CD14-positive monocyte (primary cell): ENCODE data around the gene NFE2L3. TPM values are rescaled to one million over a fixed set of nuclear protein-coding genes. Genes with fewer than 3 reads are reported as not detected.

Experiments used
- DNase-seq, 3 donors: peaks; one replicate each; pipeline ENCODE4 v3.0.0-alpha.2; 2011 to 2022
- H2AFZ ChIP-seq: 2 replicates; pipeline ENCODE4 v1.6.0; 2012; ENCODE audit warnings: mild to moderate bottlenecking, low read depth, low read length, inconsistent platforms; ENCODE audit not compliant: insufficient read depth, poor library complexity, severe bottlenecking
- H3K27ac ChIP-seq, 2 donors: 1 replicate in 1 of 2; 2 replicates in 1 of 2; pipeline ENCODE4 v1.5.1; 2012 to 2013; ENCODE audit warnings: low read length in 2 of 2, control low read depth in 1 of 2, inconsistent platforms in 1 of 2, low read depth in 1 of 2, mild to moderate bottlenecking in 1 of 2
- H3K27me3 ChIP-seq, 2 donors: one replicate each; pipeline versions ENCODE4 v1.6.0 to v1.6.1; 2011 to 2013; ENCODE audit warnings: low read length in 2 of 2; ENCODE audit not compliant: control insufficient read depth in 2 of 2, insufficient read depth in 2 of 2
- H3K36me3 ChIP-seq, 2 donors: replicated peaks in 1 of 2; 1 replicate in 1 of 2; 2 replicates in 1 of 2; pipeline versions ENCODE4 v1.5.1 to v1.6.1; 2012 to 2013; ENCODE audit warnings: low read length in 2 of 2, control low read depth in 1 of 2, inconsistent platforms in 1 of 2, mild to moderate bottlenecking in 1 of 2; ENCODE audit not compliant: insufficient read depth in 2 of 2, control insufficient read depth in 1 of 2
- H3K4me1 ChIP-seq, 2 donors: 1 replicate in 1 of 2; 2 replicates in 1 of 2; pipeline versions ENCODE4 v1.5.1 to v1.6.1; 2012 to 2013; ENCODE audit warnings: low read length in 2 of 2, control low read depth in 1 of 2, inconsistent platforms in 1 of 2, mild to moderate bottlenecking in 1 of 2, moderate library complexity in 1 of 2; ENCODE audit not compliant: insufficient read depth in 2 of 2, control insufficient read depth in 1 of 2
- H3K4me2 ChIP-seq: replicated peaks from 2 replicates; pipeline ENCODE3; 2012; ENCODE audit warnings: low read length, moderate library complexity, mild to moderate bottlenecking; ENCODE audit not compliant: poor library complexity, severe bottlenecking; ENCODE audit errors: extremely low read depth
- H3K4me3 ChIP-seq, 3 experiments: fragments of 200-600 bp in 1 of 3; sonication (generic) in 1 of 3; replicated peaks in 1 of 3; 1 replicate in 2 of 3; 2 replicates in 1 of 3; pipeline ENCODE4 v1.5.1; 2011 to 2013; ENCODE audit warnings: low read length in 3 of 3, mild to moderate bottlenecking in 3 of 3, control low read depth in 2 of 3, low read depth in 2 of 3, inconsistent platforms in 1 of 3, moderate library complexity in 1 of 3
- H3K79me2 ChIP-seq: 2 replicates; pipeline ENCODE4 v1.6.0; 2012; ENCODE audit warnings: mild to moderate bottlenecking, control low read depth, inconsistent platforms, low read length, moderate library complexity; ENCODE audit not compliant: insufficient read depth
- H3K9ac ChIP-seq: 2 replicates; pipeline ENCODE4 v1.6.0; 2017; ENCODE audit warnings: low read length, mild to moderate bottlenecking; ENCODE audit not compliant: insufficient read depth, poor library complexity, severe bottlenecking
- H3K9me3 ChIP-seq, 2 donors: replicated peaks in 1 of 2; 1 replicate in 1 of 2; 2 replicates in 1 of 2; pipeline versions ENCODE4 v1.5.1 to v1.6.1; 2012 to 2013; ENCODE audit warnings: low read length in 2 of 2, control low read depth in 1 of 2; ENCODE audit not compliant: control insufficient read depth in 1 of 2, insufficient read depth in 1 of 2
- H4K20me1 ChIP-seq: 2 replicates; pipeline ENCODE4 v1.6.0; 2012; ENCODE audit warnings: mild to moderate bottlenecking, low read length, control low read depth, moderate library complexity; ENCODE audit not compliant: insufficient read depth
- H3K27ac Mint-ChIP-seq, 7 donors: one replicate each; pipeline ENCODE4 v1.8.0; 2020; ENCODE audit warnings: mild to moderate bottlenecking in 7 of 7, mixed read lengths in 7 of 7, moderate library complexity in 6 of 7, inconsistent platforms in 2 of 7
- H3K27me3 Mint-ChIP-seq, 3 donors: one replicate each; pipeline ENCODE4 v1.8.0; 2021 to 2022; ENCODE audit warnings: low read depth in 3 of 3, mild to moderate bottlenecking in 3 of 3, mixed read lengths in 3 of 3, moderate library complexity in 3 of 3, inconsistent platforms in 1 of 3
- H3K36me3 Mint-ChIP-seq, 2 donors: one replicate each; pipeline ENCODE4 v1.8.0; 2020; ENCODE audit warnings: mixed read lengths in 2 of 2, inconsistent platforms in 1 of 2, mild to moderate bottlenecking in 1 of 2
- H3K4me1 Mint-ChIP-seq: one replicate; pipeline ENCODE4 v1.8.0; 2020; ENCODE audit warnings: mild to moderate bottlenecking, mixed read lengths
- H3K4me3 Mint-ChIP-seq, 2 donors: one replicate each; pipeline ENCODE4 v1.8.0; 2020; ENCODE audit warnings: mild to moderate bottlenecking in 2 of 2, mixed read lengths in 2 of 2, moderate library complexity in 1 of 2
- H3K9me3 Mint-ChIP-seq, 7 donors: one replicate each; pipeline ENCODE4 v1.8.0; 2020 to 2022; ENCODE audit warnings: mixed read lengths in 7 of 7, mild to moderate bottlenecking in 6 of 7, moderate library complexity in 6 of 7, inconsistent platforms in 2 of 7
- WGBS: methylation state at CpG from one replicate; pipeline ENCODE4 v1.1.5; 2013; ENCODE audit warnings: missing lambda C conversion rate; ENCODE audit not compliant: insufficient coverage; 5-methylcytosine and 5-hydroxymethylcytosine counted together
- intact Hi-C, 2 donors: fragments of 100-400 bp; cut with micrococcal nuclease; formaldehyde crosslinking; loops; one replicate each; pipeline versions ENCODE4 v1.15.0 to v1.15.1; 2023
- polyA plus RNA-seq, 3 donors: library from polyadenylated mRNA; depleted of rRNA in 1 of 3; unstranded in 2 of 3; stranded (reverse) in 1 of 3; fragments of 300-500 nt in 2 of 3; fragments of >200 nt in 1 of 3; fragmentation: Illumina TruSeq in 2 of 3; gene quantifications; 1 replicate in 2 of 3; 2 replicates in 1 of 3; pipeline ENCODE4 v1.2.3, GENCODE V29; 2012 to 2021
- TF ChIP-seq, protein P1 (sequence below): fragments of 200-600 bp; IDR thresholded peaks from one replicate; pipeline ENCODE4 v1.8.0; 2022; ENCODE audit warnings: antibody characterized with exemption, mild to moderate bottlenecking

The NFE2L3 gene
- polyA plus RNA-seq, 3 donors = 4.4 to 17.2 (median 10.6) TPM

DNA sequence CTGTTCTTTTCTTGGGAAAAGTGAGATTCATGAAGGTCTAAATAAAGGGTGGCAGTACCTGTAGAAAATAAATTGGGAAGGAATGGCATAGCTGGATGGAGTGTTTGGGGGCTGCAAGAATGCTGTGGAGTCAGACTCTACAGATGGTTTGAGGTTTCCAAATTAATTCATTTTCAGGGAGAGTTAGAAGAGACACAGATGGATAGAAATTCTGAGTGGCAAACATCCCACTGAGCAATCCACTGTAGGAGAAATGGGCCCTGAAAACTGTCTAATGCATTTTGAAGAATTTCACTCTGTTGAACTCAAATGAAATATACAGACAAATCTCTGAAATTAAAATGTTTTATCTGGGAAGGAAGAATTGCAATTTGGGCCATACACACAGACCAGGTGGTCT is 16.9 kb upstream of the NFE2L3 start:
- Histone ChIP-seq H3K9ac (no peak overlapping the region), H2AFZ (no peak overlapping the region), H3K27ac (no peak overlapping the region), H3K4me3 (no peak overlapping the region), H3K4me1 (peaks cover 10 to 12% of the 10 kb centered on the region in 2 donors), H4K20me1 (no peaks in the 10 kb centered on the region), H3K4me2 (no peak overlapping the region), H3K27me3 (no peaks in the 10 kb centered on the region), H3K79me2 (no peaks in the 10 kb centered on the region), H3K9me3 (peaks cover 0 to 3% of the 10 kb centered on the region in 2 donors), H3K36me3 (no peaks in the 10 kb centered on the region)
- Mint-ChIP-seq H3K4me1 (peaks cover 10% of the 10 kb centered on the region), H3K9me3 (peaks cover 0 to 13% (median 9%) of the 10 kb centered on the region in 7 donors), H3K27me3 (peaks cover 0 to 9% (median 8%) of the 10 kb centered on the region in 3 donors), H3K27ac (no peak overlapping the region), H3K36me3 (peaks cover 0 to 4% of the 10 kb centered on the region in 2 donors), H3K4me3 (no peak overlapping the region)
- intact Hi-C loops = no loop called here
- no peak for DNase-seq
- TF ChIP-seq, protein P1, sequence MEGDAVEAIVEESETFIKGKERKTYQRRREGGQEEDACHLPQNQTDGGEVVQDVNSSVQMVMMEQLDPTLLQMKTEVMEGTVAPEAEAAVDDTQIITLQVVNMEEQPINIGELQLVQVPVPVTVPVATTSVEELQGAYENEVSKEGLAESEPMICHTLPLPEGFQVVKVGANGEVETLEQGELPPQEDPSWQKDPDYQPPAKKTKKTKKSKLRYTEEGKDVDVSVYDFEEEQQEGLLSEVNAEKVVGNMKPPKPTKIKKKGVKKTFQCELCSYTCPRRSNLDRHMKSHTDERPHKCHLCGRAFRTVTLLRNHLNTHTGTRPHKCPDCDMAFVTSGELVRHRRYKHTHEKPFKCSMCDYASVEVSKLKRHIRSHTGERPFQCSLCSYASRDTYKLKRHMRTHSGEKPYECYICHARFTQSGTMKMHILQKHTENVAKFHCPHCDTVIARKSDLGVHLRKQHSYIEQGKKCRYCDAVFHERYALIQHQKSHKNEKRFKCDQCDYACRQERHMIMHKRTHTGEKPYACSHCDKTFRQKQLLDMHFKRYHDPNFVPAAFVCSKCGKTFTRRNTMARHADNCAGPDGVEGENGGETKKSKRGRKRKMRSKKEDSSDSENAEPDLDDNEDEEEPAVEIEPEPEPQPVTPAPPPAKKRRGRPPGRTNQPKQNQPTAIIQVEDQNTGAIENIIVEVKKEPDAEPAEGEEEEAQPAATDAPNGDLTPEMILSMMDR = no peak

DNA sequence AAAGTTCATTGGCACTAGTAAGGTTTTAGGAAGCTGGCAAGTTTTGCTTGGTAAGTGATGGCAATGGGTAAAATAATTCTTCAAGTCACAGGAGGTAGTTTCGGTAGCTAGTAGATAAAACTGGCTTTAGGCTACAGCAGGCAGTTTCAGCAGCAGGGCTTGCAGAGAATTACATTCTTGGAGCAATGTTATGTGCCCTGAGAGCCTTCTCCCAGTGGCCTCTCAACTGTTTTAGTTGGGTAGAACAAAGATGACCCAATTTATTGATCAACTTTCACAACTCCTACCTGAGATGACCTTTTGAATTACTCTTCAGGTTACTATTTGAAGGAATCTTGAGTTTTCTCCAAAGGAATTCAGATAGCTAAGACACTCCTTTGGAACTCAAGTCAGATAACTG is 16.4 kb upstream of the NFE2L3 start:
- H3K4me2 ChIP-seq = no peak overlapping the region
- peaks cover 15 to 16% of the 10 kb centered on the region in 2 donors for H3K4me1 ChIP-seq
- Mint-ChIP-seq H3K4me1 (peaks cover 15% of the 10 kb centered on the region), H3K27me3 (peaks cover 0 to 9% (median 8%) of the 10 kb centered on the region in 3 donors), H3K27ac (peak overlapping the region in 1 of 7 donors; percentile 41), H3K9me3 (peaks cover 0 to 13% (median 9%) of the 10 kb centered on the region in 7 donors), H3K4me3 (no peak overlapping the region), H3K36me3 (peaks cover 0 to 4% of the 10 kb centered on the region in 2 donors)
- H3K27ac ChIP-seq = no peak overlapping the region
- DNase-seq = no peak
- no peak overlapping the region for H3K9ac ChIP-seq
- H3K4me3 ChIP-seq = no peak overlapping the region
- no peaks in the 10 kb centered on the region for H3K36me3 ChIP-seq
- intact Hi-C loops = no loop called here
- TF ChIP-seq, protein P1 = no peak
- no peak overlapping the region for H2AFZ ChIP-seq
- no CpG with 5 or more reads among the region's 1 CpG for WGBS
- peaks cover 0 to 3% of the 10 kb centered on the region in 2 donors for H3K9me3 ChIP-seq
- no peaks in the 10 kb centered on the region for H4K20me1 ChIP-seq
- H3K79me2 ChIP-seq = no peaks in the 10 kb centered on the region
- no peaks in the 10 kb centered on the region for H3K27me3 ChIP-seq
